ENCODE data around the gene FGGY. TPM values are rescaled to one million over a fixed set of nuclear protein-coding genes. Genes with fewer than 3 reads are reported as not detected.

The FGGY gene
- total RNA-seq, 1 experiment from 2014 or later, result 14.6 TPM

- 100% methylated on average over 1 of the region's 5 CpGs for WGBS (ENCODE audit: extremely low coverage, insufficient read length, low lambda C conversion rate)
- no peak overlapping the region for H2BK120ac ChIP-seq (ENCODE audit: low read depth, low read length, poor library complexity, severe bottlenecking)
- no peak overlapping the region for H4K8ac ChIP-seq (replicated peaks; ENCODE audit: insufficient read length, low read depth, low read length)
- no peak overlapping the region for H2BK20ac ChIP-seq (ENCODE audit: low read depth, low read length, poor library complexity, severe bottlenecking)
- no peak overlapping the region for H3K9ac ChIP-seq (ENCODE audit: extremely low read depth, insufficient read length, low read length)
- no peak overlapping the region for H3K23ac ChIP-seq (ENCODE audit: insufficient read length, low read depth, low read length)
- H3K79me1 ChIP-seq (ENCODE audit: insufficient read depth, low read depth, low read length, poor library complexity, severe bottlenecking), result no peaks in the 10 kb centered on the region
- no peak overlapping the region for H3K14ac ChIP-seq (ENCODE audit: insufficient read depth, low read length)
- no peak overlapping the region for H2BK15ac ChIP-seq (ENCODE audit: low read depth, low read length)
- H4K5ac ChIP-seq (ENCODE audit: insufficient read length, low read depth, low read length), result no peak overlapping the region
- no peaks in the 10 kb centered on the region for H3K79me2 ChIP-seq (ENCODE audit: insufficient read depth, low read length)
- no peak overlapping the region for H3K27ac ChIP-seq (ENCODE audit: insufficient read length, low read depth, low read length)
- H2AFZ ChIP-seq (ENCODE audit: low read length), result no peak overlapping the region
- H3K18ac ChIP-seq (ENCODE audit: insufficient read length, low read depth, low read length), result no peak overlapping the region
- no peak overlapping the region for H2BK12ac ChIP-seq (ENCODE audit: insufficient read length, low read depth, low read length)
- H4K20me1 ChIP-seq (ENCODE audit: control insufficient read depth, insufficient read depth, insufficient read length), result no peaks in the 10 kb centered on the region
- Mint-ChIP-seq H3K4me1 (peaks cover 4 to 10% of the 10 kb centered on the region in 2 experiments; a peak in 2 of 4 replicates), H3K36me3 (ENCODE audit: insufficient read depth in 1 of 3, low read depth in 3 of 3) (no peaks in the 10 kb centered on the region), H3K4me3 (no peak overlapping the region), H3K27me3 (ENCODE audit: low read depth) (no peaks in the 10 kb centered on the region), H3K9me3 (no peaks in the 10 kb centered on the region), H3K27ac (no peak overlapping the region)
- H4K91ac ChIP-seq (ENCODE audit: insufficient read length, low read depth, low read length), result no peak overlapping the region
- H3K56ac ChIP-seq (ENCODE audit: insufficient read length, low read depth, low read length), result no peak overlapping the region
- no peak overlapping the region for H2AK5ac ChIP-seq (ENCODE audit: insufficient read length, low read length)
- TF ChIP-seq CTCF (conservative IDR thresholded peaks at IDR 0.05), result no peak
- no peaks in the 10 kb centered on the region for H3K9me3 ChIP-seq (ENCODE audit: control insufficient read depth, low read depth, low read length)
- H2BK5ac ChIP-seq (ENCODE audit: insufficient read length, low read length), result no peak overlapping the region
- no peaks in the 10 kb centered on the region for H3K4me1 ChIP-seq (ENCODE audit: insufficient read depth, low read length)
- no peak overlapping the region for H3K4me2 ChIP-seq (ENCODE audit: insufficient read depth, insufficient read length, low read length)
- no peak for DNase-seq
- H3K23me2 ChIP-seq (ENCODE audit: insufficient read length, low read depth, low read length, poor library complexity, severe bottlenecking), result no peaks in the 10 kb centered on the region
- H3K4ac ChIP-seq (ENCODE audit: low read depth, low read length), result no peak overlapping the region
- H3K27me3 ChIP-seq (ENCODE audit: insufficient read depth, low read length), result no peaks in the 10 kb centered on the region
- no peak overlapping the region for H3T11ph ChIP-seq (ENCODE audit: low read length)
These were observed 252.4 kb downstream of the FGGY start for GRCh38 chr1:59549066-59549837.
